MM.1S (cell line): ENCODE measurements around the gene SBSN.

Experiments used
- DNase-seq: peaks from one replicate; pipeline ENCODE4 v3.0.0-alpha.2; 2015
- H2AFZ ChIP-seq: fragments of 300-600 bp; sonication (generic); 2 replicates; pipeline ENCODE4 v1.6.0; 2016; ENCODE audit warnings: antibody characterized with exemption, low read length
- H3F3A ChIP-seq: fragments of 300-600 bp; sonication (generic); 2 replicates; pipeline ENCODE4 v1.6.1; 2016; ENCODE audit warnings: mild to moderate bottlenecking, antibody characterized with exemption, low read length, moderate library complexity, mixed read lengths; ENCODE audit not compliant: insufficient read depth
- H3K27ac ChIP-seq: fragments of 300-600 bp; sonication (generic); 2 replicates; pipeline ENCODE4 v1.5.1; 2016; ENCODE audit warnings: mild to moderate bottlenecking, low read length
- H3K27me3 ChIP-seq: fragments of 300-600 bp; sonication (generic); replicated peaks from 2 replicates; pipeline ENCODE4 v1.6.0; 2016; ENCODE audit warnings: low read length; ENCODE audit not compliant: insufficient read depth
- H3K36me3 ChIP-seq: fragments of 300-600 bp; sonication (generic); replicated peaks from 2 replicates; pipeline ENCODE4 v1.6.1; 2016; ENCODE audit warnings: mild to moderate bottlenecking, low read length, mixed read lengths; ENCODE audit not compliant: insufficient read depth
- H3K4me1 ChIP-seq: fragments of 300-600 bp; sonication (generic); 2 replicates; pipeline ENCODE4 v1.6.1; 2016; ENCODE audit warnings: low read length, mixed read lengths
- H3K4me2 ChIP-seq: fragments of 300-600 bp; sonication (generic); 2 replicates; pipeline ENCODE4 v1.6.0; 2016; ENCODE audit warnings: low read depth, low read length
- H3K4me3 ChIP-seq: fragments of 300-600 bp; sonication (generic); 2 replicates; pipeline ENCODE4 v1.5.1; 2016; ENCODE audit warnings: low read length, mixed read lengths
- H3K79me2 ChIP-seq: fragments of 300-600 bp; sonication (generic); 2 replicates; pipeline ENCODE4 v1.6.1; 2016; ENCODE audit warnings: mixed run types, low read length, mixed read lengths
- H3K9ac ChIP-seq: fragments of 300-600 bp; sonication (generic); 2 replicates; pipeline ENCODE4 v1.6.1; 2016; ENCODE audit warnings: low read length, mixed read lengths
- H3K9me2 ChIP-seq: fragments of 300-600 bp; sonication (generic); replicated peaks from 2 replicates; pipeline ENCODE4 v1.6.1; 2016; ENCODE audit warnings: mild to moderate bottlenecking, low read length, mixed read lengths; ENCODE audit not compliant: insufficient read depth
- H3K9me3 ChIP-seq: fragments of 300-600 bp; sonication (generic); replicated peaks from 2 replicates; pipeline ENCODE4 v1.6.1; 2016; ENCODE audit warnings: mild to moderate bottlenecking, low read length, mixed read lengths; ENCODE audit not compliant: insufficient read depth
- H4K20me1 ChIP-seq: fragments of 300-600 bp; sonication (generic); 2 replicates; pipeline ENCODE4 v1.6.1; 2016; ENCODE audit warnings: mild to moderate bottlenecking, low read length, moderate library complexity, mixed read lengths; ENCODE audit not compliant: insufficient read depth
- EZH2 ChIP-seq: fragments of 300-600 bp; sonication (generic); optimal IDR thresholded peaks from 2 replicates; pipeline ENCODE3; 2017; ENCODE audit warnings: low read depth, mild to moderate bottlenecking, antibody characterized with exemption, low read length, mixed read lengths
- EZH2phosphoT487 ChIP-seq: fragments of 300-600 bp; sonication (generic); IDR thresholded peaks from 2 replicates; pipeline ENCODE4 v1.6.1; 2018; ENCODE audit warnings: antibody characterized with exemption, low read length
- TF ChIP-seq, protein P1 (sequence below): fragments of 300-600 bp; sonication (generic); IDR thresholded peaks from 2 replicates; pipeline ENCODE4 v1.5.1; 2016; ENCODE audit warnings: antibody characterized with exemption, low read length, mixed read lengths

Gene SBSN

DNA sequence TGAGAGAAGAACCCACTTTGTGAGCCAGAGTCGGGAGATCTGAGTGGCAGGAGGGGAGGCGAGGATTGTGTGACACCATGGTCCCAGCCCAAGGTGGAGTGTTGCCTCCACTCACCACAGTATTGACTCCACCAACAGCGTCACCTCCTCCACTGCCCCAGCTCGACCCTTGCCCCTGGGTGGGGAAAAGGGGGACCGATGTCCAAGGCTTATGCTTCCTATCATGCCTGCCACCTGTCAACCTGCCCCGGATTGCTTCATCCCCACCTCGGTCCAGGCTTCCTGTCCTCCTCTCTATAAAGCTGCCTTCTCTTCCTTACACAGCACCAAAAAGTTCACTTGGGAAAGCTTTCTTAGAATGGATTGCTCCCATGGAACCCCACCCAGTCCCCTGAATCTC, 22.1 kb downstream of the SBSN start:
- Histone ChIP-seq H3F3A (no peaks in the 10 kb centered on the region), H3K79me2 (no peaks in the 10 kb centered on the region), H3K9ac (no peak overlapping the region), H3K9me2 (no peaks in the 10 kb centered on the region), H3K27me3 (peaks cover 98% of the 10 kb centered on the region), H3K27ac (no peak overlapping the region), H3K36me3 (no peaks in the 10 kb centered on the region), H2AFZ (no peak overlapping the region), H3K4me2 (no peak overlapping the region), H4K20me1 (no peaks in the 10 kb centered on the region), H3K9me3 (no peaks in the 10 kb centered on the region), H3K4me1 (peaks cover 7% of the 10 kb centered on the region), H3K4me3 (no peak overlapping the region)
- DNase-seq = no peak
- TF ChIP-seq, protein P1, sequence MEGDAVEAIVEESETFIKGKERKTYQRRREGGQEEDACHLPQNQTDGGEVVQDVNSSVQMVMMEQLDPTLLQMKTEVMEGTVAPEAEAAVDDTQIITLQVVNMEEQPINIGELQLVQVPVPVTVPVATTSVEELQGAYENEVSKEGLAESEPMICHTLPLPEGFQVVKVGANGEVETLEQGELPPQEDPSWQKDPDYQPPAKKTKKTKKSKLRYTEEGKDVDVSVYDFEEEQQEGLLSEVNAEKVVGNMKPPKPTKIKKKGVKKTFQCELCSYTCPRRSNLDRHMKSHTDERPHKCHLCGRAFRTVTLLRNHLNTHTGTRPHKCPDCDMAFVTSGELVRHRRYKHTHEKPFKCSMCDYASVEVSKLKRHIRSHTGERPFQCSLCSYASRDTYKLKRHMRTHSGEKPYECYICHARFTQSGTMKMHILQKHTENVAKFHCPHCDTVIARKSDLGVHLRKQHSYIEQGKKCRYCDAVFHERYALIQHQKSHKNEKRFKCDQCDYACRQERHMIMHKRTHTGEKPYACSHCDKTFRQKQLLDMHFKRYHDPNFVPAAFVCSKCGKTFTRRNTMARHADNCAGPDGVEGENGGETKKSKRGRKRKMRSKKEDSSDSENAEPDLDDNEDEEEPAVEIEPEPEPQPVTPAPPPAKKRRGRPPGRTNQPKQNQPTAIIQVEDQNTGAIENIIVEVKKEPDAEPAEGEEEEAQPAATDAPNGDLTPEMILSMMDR = no peak
- TF ChIP-seq EZH2phosphoT487 (no peak), EZH2 (no peak)

DNA sequence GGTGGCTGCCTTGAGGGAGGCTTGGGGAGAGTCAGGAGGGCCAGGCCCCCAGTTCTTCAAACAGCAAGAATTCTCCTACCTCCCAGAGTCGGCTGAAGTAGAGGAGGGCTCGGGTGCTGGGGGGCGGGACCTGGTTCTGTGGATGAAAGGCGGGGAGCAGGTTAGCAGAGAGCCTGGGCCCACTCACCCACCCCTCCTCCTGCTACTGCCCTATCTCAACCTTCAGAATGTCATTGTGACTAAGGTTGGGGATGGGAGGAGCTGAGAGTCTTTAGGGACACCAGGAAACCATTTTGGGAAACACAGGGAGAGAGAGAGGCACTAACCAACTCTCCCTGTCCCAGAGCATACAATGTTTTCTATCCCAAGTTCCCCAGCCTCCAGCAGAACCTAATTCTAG, 25.4 kb downstream of the SBSN start:
- no peak overlapping the region for H3K4me2 ChIP-seq
- no peak overlapping the region for H3K4me3 ChIP-seq
- no peaks in the 10 kb centered on the region for H3K36me3 ChIP-seq
- peaks cover 98% of the 10 kb centered on the region for H3K27me3 ChIP-seq
- H3K9ac ChIP-seq = no peak overlapping the region
- no peak overlapping the region for H3K27ac ChIP-seq
- H3K9me2 ChIP-seq = no peaks in the 10 kb centered on the region
- H2AFZ ChIP-seq = no peak overlapping the region
- no peaks in the 10 kb centered on the region for H3K9me3 ChIP-seq
- no peak for DNase-seq
- TF ChIP-seq, protein P1 = no peak
- TF ChIP-seq EZH2 = no peak
- TF ChIP-seq EZH2phosphoT487 = no peak
- H3K4me1 ChIP-seq = peaks cover 7% of the 10 kb centered on the region
- H3F3A ChIP-seq = no peaks in the 10 kb centered on the region
- H4K20me1 ChIP-seq = no peaks in the 10 kb centered on the region
- no peaks in the 10 kb centered on the region for H3K79me2 ChIP-seq

DNA sequence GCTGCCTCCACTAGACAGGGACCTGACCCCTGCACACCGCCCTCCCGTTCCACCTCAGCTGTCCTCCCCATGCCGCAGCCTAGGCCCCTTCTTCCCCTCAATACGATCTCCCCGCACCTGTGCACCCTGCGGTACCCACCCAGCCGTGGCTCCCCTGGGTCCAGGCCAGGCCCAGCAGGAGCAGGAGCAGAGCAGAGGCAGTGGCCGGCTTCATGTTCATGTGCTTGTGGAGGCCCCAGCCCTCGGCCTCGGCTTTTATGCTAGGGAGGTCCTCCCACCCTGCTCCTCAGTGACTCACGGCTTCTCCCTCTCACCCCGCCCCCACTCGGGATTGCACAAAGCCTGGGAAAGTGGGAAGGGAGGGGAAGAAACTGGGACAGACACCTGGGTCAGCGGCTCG, 26.4 kb downstream of the SBSN start:
- no peaks in the 10 kb centered on the region for H3K9me3 ChIP-seq
- no peaks in the 10 kb centered on the region for H3K79me2 ChIP-seq
- TF ChIP-seq, protein P1 = no peak
- TF ChIP-seq EZH2phosphoT487 (no peak), EZH2 (no peak)
- peaks cover 99% of the 10 kb centered on the region for H3K27me3 ChIP-seq
- no peaks in the 10 kb centered on the region for H3K4me1 ChIP-seq
- H3K9me2 ChIP-seq = no peaks in the 10 kb centered on the region
- no peak overlapping the region for H2AFZ ChIP-seq
- no peaks in the 10 kb centered on the region for H3K36me3 ChIP-seq
- H3K9ac ChIP-seq = no peak overlapping the region
- no peaks in the 10 kb centered on the region for H4K20me1 ChIP-seq
- H3K27ac ChIP-seq = no peak overlapping the region
- no peak for DNase-seq
- H3K4me3 ChIP-seq = no peak overlapping the region
- H3F3A ChIP-seq = no peaks in the 10 kb centered on the region
- H3K4me2 ChIP-seq = no peak overlapping the region
